Measurements from ENCODE around the gene DMRTA1. TPM values are rescaled to one million over a fixed set of nuclear protein-coding genes. Genes with fewer than 3 reads are reported as not detected.
"Not testable (repeated sequence)": the region's sequence is repeated elsewhere in the genome, so short reads cannot be mapped to it uniquely, and the experiment has no call there.

DMRTA1 gene
- total RNA-seq, 1 donor from 2014 or later = 0.38 TPM

DNA sequence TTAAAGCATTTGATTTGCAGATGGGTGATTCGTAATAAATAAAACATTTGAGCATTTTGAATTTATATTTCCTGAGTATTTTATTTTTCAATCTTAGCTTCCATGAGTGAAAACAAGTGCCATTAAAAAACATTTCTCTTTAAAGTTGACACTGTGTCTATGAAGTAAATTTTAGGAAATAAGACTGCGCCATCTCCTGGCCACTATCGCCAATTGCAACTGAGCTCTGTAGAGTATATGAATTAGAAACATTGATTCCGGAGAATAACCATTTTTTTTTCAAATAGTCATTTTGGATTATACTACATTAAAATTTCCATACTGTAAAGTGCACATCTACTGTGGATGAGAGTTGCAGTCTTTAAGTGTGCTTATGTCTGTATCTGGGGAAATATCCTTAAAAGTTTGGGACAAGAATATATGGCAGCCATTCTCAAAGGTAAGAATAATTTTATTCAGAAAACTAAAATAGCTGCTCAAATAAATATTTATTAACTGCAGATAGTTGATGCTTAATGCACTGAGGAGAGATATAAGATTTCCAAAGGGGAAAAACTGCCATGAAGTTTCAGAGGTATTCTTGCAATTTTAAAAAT lies 5.9 kb downstream of the DMRTA1 start:
- no peak for DNase-seq (ENCODE audit: low spot score)
- intact Hi-C loops (cut with DNase I) = loop anchor here (5.0 kb wide), 1 partner anchor 205 kb away; no protein-coding TSS in a partner anchor

DNA sequence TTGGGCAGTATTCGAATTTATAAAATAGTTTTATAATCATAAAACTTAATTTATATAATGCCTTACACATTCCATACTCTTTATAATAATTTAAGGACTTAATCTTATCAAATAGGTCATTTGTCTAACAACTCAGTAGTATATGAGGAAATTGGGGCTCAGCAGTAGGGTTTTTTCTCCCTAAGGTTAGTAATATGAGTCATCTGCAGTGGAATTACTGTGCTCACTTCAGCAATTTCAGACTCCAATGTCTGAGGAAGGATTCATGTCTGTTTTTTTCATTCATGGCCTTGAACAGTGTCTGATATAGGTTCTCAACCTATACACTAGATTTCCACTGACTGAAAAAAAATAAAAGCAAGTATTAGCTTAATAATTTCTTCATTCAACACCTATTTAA lies 7.4 kb downstream of the DMRTA1 start:
- intact Hi-C loops (cut with DNase I) = loop anchor here (5.0 kb wide), 1 partner anchor 207 kb away; no protein-coding TSS in a partner anchor
- no peak for DNase-seq (ENCODE audit: low spot score)

GRCh38 chr9:22455181-22455580 lies 8.6 kb downstream of the DMRTA1 start:
- DNase-seq (ENCODE audit: low spot score) = no peak
- intact Hi-C loops (cut with DNase I) = no loop called here

DNA sequence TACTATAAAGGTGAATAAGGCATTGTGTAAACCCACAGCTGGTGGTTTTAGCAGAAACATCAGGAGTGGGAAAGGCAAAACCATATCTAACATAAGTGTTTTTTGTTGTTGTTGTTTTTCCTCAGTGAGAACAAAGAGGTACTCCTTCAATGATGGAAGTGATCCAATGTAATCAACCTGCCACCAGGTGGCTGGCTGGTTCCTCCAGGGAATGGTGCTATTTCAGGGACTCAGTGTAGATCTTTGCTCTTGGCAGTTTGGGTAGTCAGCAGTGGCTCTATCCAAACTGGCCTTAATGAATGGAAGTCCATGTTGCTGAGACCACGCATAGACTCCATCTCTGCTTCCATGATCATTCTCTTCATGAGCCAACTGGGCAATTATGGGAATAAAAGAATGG lies 10.8 kb downstream of the DMRTA1 start:
- no peak for DNase-seq (ENCODE audit: low spot score)
- intact Hi-C loops (cut with DNase I) = no loop called here

GRCh38 chr9:22463205-22463604 lies 16.6 kb downstream of the DMRTA1 start:
- intact Hi-C loops (cut with DNase I) = no loop called here

GRCh38 chr9:22469928-22470544 lies 23.4 kb downstream of the DMRTA1 start:
- no peak for DNase-seq (ENCODE audit: low spot score)
- intact Hi-C loops (cut with DNase I) = no loop called here

More at GRCh38 chr9:22463205-22463604, 16.6 kb downstream of the DMRTA1 start:
- DNase-seq (ENCODE audit: low spot score) = no peak

- no peak for DNase-seq (ENCODE audit: low spot score)
- intact Hi-C loops (cut with DNase I) = no loop called here
Measured at GRCh38 chr9:22481566-22481965, 34.9 kb downstream of the DMRTA1 start.

DNA sequence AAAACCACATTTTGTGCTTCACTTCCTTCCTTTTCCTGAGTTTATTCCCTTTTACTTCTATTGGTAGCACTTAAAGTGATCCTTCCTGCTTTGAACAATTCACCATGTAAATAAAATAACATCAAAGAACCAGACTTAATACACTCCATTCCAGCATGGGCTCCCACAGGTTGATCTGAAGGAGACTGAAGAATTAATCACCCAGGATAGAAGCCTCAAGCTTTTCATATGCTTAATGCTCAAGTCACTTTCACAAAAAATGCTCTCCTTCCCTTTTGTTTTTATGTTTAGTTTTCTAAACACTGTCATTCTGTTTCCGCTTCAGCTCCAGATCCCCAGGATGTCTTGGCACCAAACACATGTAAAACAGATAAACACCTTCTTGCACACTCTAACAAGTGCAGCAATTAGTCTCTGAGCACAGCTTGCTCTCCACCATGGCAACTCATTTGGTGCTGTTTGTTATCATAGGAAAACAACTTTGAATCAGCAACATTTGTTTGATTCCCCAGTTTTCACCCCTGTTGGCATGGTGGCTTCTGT lies 37.0 kb downstream of the DMRTA1 start:
- intact Hi-C loops (cut with DNase I) = no loop called here
- DNase-seq (ENCODE audit: low spot score) = no peak

DNA sequence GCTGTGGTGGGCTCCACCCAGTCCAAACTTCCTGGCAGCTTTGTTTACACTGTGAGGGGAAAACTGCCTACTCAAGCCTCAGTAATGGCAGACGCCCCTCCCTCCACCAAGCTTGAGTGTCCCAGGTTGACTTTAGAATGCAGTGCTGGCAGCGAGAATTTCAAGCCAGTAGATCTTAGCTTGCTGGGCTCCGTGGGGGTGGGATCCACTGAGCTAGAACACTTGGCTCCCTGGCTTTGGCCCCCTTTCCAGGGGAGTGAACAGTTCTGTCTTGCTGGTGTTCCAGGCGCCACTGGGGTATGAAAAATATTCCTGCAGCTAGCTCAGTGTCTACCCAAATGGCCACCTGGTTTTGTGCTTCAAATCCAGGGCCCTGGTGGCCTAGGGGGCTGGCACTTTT lies 49.6 kb downstream of the DMRTA1 start:
- intact Hi-C loops (cut with DNase I); DNase-seq (ENCODE audit: low spot score): not testable (repeated sequence)

Measured in cardiac septum (tissue), 1 donor.